Neutrophil (primary cell): ENCODE data around the gene TAX1BP1.

Experiments used
- H3K27ac ChIP-seq: fragments of 200-600 bp; sonication (generic); 2 replicates; pipeline ENCODE4 v1.5.1; 2016; ENCODE audit warnings: mild to moderate bottlenecking, moderate library complexity
- H3K27me3 ChIP-seq: fragments of 200-600 bp; sonication (generic); 2 replicates; pipeline ENCODE4 v1.6.0; 2016; ENCODE audit warnings: mild to moderate bottlenecking
- H3K36me3 ChIP-seq: fragments of 200-600 bp; sonication (generic); 2 replicates; pipeline ENCODE4 v1.5.1; 2017
- H3K4me1 ChIP-seq, 2 experiments: fragments of 200-600 bp in 1 of 2; sonication (generic) in 1 of 2; 1 replicate in 1 of 2; 2 replicates in 1 of 2; pipeline versions ENCODE4 v1.5.1 to v1.6.1; 2013 to 2016; ENCODE audit warnings: low read depth in 1 of 2, low read length in 1 of 2, mild to moderate bottlenecking in 1 of 2, moderate library complexity in 1 of 2; ENCODE audit not compliant: control insufficient read depth in 1 of 2, insufficient read depth in 1 of 2
- H3K4me3 ChIP-seq, 2 experiments: fragments of 200-600 bp in 1 of 2; sonication (generic) in 1 of 2; 1 replicate in 1 of 2; 2 replicates in 1 of 2; pipeline ENCODE4 v1.5.1; 2013 to 2016; ENCODE audit warnings: low read depth in 1 of 2, low read length in 1 of 2, mild to moderate bottlenecking in 1 of 2, moderate library complexity in 1 of 2
- H3K9me3 ChIP-seq: fragments of 200-600 bp; sonication (generic); 2 replicates; pipeline ENCODE4 v1.5.1; 2016
- TF ChIP-seq, protein P1 (sequence below): fragments of 200-600 bp; sonication (generic); IDR thresholded peaks from 2 replicates; pipeline ENCODE4 v1.5.1; 2016; ENCODE audit warnings: antibody characterized with exemption

TAX1BP1 gene

DNA sequence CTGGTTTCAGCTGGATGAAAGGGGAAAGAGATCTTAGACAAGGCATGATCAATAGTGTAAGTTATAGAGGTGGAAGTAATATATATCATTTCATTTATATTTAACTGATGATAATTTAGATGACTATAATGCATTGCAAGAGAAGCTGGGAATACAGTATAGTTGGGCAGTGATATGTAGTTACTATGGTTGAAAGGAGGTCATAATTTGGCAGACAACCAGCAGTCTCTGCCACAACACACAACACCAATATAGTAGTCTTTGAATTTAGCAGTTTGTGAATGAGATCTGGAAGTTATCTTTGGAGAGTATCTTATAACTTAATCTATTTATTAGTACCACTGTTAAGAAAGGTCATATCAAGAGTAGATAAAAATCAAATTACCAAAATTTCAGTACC, 39.9 kb downstream of the TAX1BP1 start:
- TF ChIP-seq, protein P1, sequence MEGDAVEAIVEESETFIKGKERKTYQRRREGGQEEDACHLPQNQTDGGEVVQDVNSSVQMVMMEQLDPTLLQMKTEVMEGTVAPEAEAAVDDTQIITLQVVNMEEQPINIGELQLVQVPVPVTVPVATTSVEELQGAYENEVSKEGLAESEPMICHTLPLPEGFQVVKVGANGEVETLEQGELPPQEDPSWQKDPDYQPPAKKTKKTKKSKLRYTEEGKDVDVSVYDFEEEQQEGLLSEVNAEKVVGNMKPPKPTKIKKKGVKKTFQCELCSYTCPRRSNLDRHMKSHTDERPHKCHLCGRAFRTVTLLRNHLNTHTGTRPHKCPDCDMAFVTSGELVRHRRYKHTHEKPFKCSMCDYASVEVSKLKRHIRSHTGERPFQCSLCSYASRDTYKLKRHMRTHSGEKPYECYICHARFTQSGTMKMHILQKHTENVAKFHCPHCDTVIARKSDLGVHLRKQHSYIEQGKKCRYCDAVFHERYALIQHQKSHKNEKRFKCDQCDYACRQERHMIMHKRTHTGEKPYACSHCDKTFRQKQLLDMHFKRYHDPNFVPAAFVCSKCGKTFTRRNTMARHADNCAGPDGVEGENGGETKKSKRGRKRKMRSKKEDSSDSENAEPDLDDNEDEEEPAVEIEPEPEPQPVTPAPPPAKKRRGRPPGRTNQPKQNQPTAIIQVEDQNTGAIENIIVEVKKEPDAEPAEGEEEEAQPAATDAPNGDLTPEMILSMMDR = no peak
- H3K27me3 ChIP-seq = no peaks in the 10 kb centered on the region
- peaks cover 19% of the 10 kb centered on the region for H3K36me3 ChIP-seq
- no peak overlapping the region for H3K27ac ChIP-seq
- no peaks in the 10 kb centered on the region for H3K4me1 ChIP-seq
- H3K4me3 ChIP-seq = no peak overlapping the region
- no peaks in the 10 kb centered on the region for H3K9me3 ChIP-seq

DNA sequence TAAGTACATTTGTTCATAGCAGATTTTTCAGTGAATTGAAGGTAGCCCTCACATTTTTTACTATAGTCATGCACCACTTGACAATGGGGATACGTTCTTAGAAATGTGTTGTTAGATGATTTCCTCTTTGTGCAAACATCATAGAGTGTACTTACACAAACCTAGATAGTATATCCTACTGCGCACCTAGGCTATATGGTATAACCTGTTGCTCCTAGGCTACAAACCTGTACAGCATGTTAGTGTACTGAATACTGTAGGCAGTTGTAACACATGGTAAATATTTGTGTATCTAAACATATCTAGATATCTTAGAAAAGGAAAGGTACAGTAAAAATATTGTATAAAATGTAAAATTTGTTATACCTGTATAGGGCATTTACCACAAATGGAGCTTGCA, 41.2 kb downstream of the TAX1BP1 start:
- no peaks in the 10 kb centered on the region for H3K27me3 ChIP-seq
- TF ChIP-seq, protein P1 = no peak

DNA sequence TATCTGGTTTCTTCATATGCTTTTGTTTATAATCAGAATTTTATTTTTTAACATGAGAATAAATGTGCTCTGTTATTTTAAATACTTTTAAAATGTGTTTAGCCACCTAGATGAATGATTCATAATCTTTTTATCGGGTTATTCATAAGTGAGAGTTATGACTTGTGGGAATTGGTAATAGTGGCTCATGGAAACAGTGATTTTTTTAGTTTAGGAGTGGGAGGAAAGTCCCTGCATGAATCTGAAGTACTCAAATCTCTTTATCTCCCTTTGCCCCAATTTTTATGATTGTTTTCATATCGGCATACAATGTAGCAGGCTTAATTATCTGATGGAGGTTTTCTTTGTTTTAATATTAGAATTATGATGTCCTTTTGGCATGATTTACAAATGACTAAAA, 42.9 kb downstream of the TAX1BP1 start:
- Histone ChIP-seq H3K27ac (no peak overlapping the region), H3K36me3 (peaks cover 43% of the 10 kb centered on the region), H3K4me3 (no peak overlapping the region), H3K27me3 (no peaks in the 10 kb centered on the region), H3K9me3 (no peaks in the 10 kb centered on the region), H3K4me1 (no peaks in the 10 kb centered on the region)
- TF ChIP-seq, protein P1 = no peak

More for the DNA sequence above, 41.2 kb downstream of the TAX1BP1 start:
- Histone ChIP-seq H3K9me3 (no peaks in the 10 kb centered on the region), H3K27ac (no peak overlapping the region), H3K4me3 (no peak overlapping the region), H3K36me3 (peaks cover 28% of the 10 kb centered on the region), H3K4me1 (no peaks in the 10 kb centered on the region)

DNA sequence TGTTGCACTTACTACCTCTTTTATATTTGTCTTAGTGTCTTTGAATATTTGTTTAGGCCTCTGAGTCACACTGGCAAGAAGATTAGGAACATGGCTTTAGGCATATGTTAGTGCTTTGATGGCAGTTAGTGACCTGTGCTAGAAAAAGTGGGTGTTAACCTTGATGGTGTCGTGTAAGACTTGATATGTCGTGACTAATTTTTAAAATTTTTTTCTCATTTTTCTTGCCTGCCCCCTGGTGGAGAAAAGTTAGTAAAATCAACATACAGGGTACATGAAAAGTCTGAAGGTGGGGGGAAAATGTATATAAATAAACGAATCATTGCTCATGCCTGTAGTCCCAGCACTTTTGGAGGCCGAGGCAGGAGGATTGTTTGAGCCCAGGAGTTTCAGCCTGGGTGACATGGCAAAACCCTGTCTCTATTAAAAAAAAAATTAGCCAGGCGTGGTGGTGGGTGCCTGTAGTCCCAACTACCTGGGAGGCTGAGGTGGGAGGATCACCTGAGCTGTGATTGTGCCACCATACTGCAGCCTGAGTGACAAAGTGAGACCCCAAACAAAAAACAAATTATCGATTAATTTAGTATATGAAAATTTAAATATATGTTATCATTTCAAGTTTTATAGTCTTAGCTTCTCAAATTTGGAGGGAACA, 44.6 kb downstream of the TAX1BP1 start:
- H3K36me3 ChIP-seq = peaks cover 45% of the 10 kb centered on the region
- H3K27ac ChIP-seq = no peak overlapping the region
- TF ChIP-seq, protein P1 = peak; percentile 45
- no peaks in the 10 kb centered on the region for H3K4me1 ChIP-seq
- no peaks in the 10 kb centered on the region for H3K9me3 ChIP-seq
- H3K4me3 ChIP-seq = no peak overlapping the region
- H3K27me3 ChIP-seq = no peaks in the 10 kb centered on the region

DNA sequence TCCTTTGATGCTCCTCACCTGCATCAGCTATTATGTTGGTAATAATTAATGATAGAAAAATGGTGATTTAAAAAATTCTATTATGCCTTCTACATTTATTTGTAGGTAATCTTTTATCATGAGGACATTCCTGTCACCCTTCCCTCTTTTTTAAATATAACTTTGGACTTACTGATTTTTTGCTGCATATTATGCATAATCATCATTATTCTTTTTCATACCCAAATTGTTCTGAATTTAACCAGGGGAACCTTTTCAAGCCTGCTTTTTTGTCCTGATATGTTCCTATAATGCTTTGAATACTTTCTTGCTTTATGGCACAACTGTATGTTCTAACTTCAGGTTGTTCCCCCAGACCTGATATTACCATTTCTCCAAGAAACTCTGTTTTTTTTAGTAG, 48.5 kb downstream of the TAX1BP1 start:
- no peak overlapping the region for H3K4me3 ChIP-seq
- H3K27ac ChIP-seq = no peak overlapping the region
- no peaks in the 10 kb centered on the region for H3K4me1 ChIP-seq
- TF ChIP-seq, protein P1 = no peak
- H3K27me3 ChIP-seq = no peaks in the 10 kb centered on the region
- no peaks in the 10 kb centered on the region for H3K9me3 ChIP-seq
- peaks cover 55% of the 10 kb centered on the region for H3K36me3 ChIP-seq
